NB4 (cell line): ENCODE results near the gene HDGFL2.

Source experiments
- CTCF ChIP-seq: IDR thresholded peaks from one replicate; pipeline ENCODE4 v1.5.1; 2012; ENCODE audit warnings: low read depth, low read length
- POLR2A ChIP-seq: IDR thresholded peaks from 2 replicates; pipeline ENCODE4 v1.6.1; 2011; ENCODE audit warnings: mild to moderate bottlenecking; ENCODE audit not compliant: insufficient read length; ENCODE audit errors: extremely low read depth

- TF ChIP-seq POLR2A (no peak), CTCF (no peak)
Measured at GRCh38 chr19:4533334-4533733, 61.2 kb downstream of the HDGFL2 start.
